GOT3 (cell line): ENCODE data around the gene RAB4A.
A peak's percentile ranks its signal among the peaks of the same experiment; 100 is the strongest.

Experiments
- DNase-seq: peaks from one replicate; lab custom pipeline; 2025; ENCODE audit warnings: mixed read lengths; lab: John Stamatoyannopoulos, UW

RAB4A gene

GRCh38 chr1:229244091-229244490, 26.8 kb upstream of the RAB4A start:
- DNase-seq: no peak

GRCh38 chr1:229247871-229248270, 23.0 kb upstream of the RAB4A start:
- DNase-seq: no peak

GRCh38 chr1:229248821-229249817, 21.8 kb upstream of the RAB4A start:
- no peak for DNase-seq

- DNase-seq: no peak
These were observed 20.9 kb upstream of the RAB4A start for GRCh38 chr1:229249854-229250644.

GRCh38 chr1:229251185-229251584, 19.7 kb upstream of the RAB4A start:
- DNase-seq: no peak

GRCh38 chr1:229252228-229252984, 18.5 kb upstream of the RAB4A start:
- no peak for DNase-seq

- no peak for DNase-seq
These were observed 17.5 kb upstream of the RAB4A start for GRCh38 chr1:229253151-229253974.

GRCh38 chr1:229254910-229255541, 15.9 kb upstream of the RAB4A start:
- no peak for DNase-seq

- peak; percentile 45 for DNase-seq
These were observed 12.7 kb upstream of the RAB4A start for GRCh38 chr1:229258031-229258756.

GRCh38 chr1:229258757-229259060, 12.2 kb upstream of the RAB4A start:
- DNase-seq: no peak

- DNase-seq: no peak
These were observed 10.6 kb upstream of the RAB4A start for GRCh38 chr1:229260297-229260696.

GRCh38 chr1:229262239-229262638, 8.7 kb upstream of the RAB4A start:
- DNase-seq: no peak

GRCh38 chr1:229263254-229263653, 7.7 kb upstream of the RAB4A start:
- DNase-seq: no peak

GRCh38 chr1:229264068-229264467, 6.8 kb upstream of the RAB4A start:
- no peak for DNase-seq

GRCh38 chr1:229264487-229264886, 6.4 kb upstream of the RAB4A start:
- no peak for DNase-seq

GRCh38 chr1:229266274-229266673, 4.6 kb upstream of the RAB4A start:
- no peak for DNase-seq

- DNase-seq: no peak
These were observed 3.9 kb upstream of the RAB4A start for GRCh38 chr1:229266832-229267500.

GRCh38 chr1:229268505-229268904, 2.4 kb upstream of the RAB4A start:
- DNase-seq: no peak

- no peak for DNase-seq
These were observed 693 bp downstream of the RAB4A start for GRCh38 chr1:229271448-229272159.
